Mesenchymal stem cell (in vitro differentiated cells and primary cell): ENCODE measurements around the gene WDR83. TPM values are rescaled to one million over a fixed set of nuclear protein-coding genes. Genes with fewer than 3 reads are reported as not detected.
"Not testable (repeated sequence)": the region's sequence is repeated elsewhere in the genome, so short reads cannot be mapped to it uniquely, and the experiment has no call there.

Experiments
- DNase-seq: peaks from one replicate; pipeline ENCODE4 v3.0.0-alpha.2; 2013
- H2AFZ ChIP-seq: one replicate; pipeline ENCODE4 v1.6.1; 2013; ENCODE audit warnings: low read depth, mild to moderate bottlenecking, control low read depth, inconsistent platforms, low read length, moderate library complexity
- H2AK5ac ChIP-seq: 2 replicates; pipeline ENCODE4 v1.6.1; 2013; ENCODE audit warnings: low read length, moderate library complexity, mild to moderate bottlenecking, inconsistent platforms; ENCODE audit not compliant: severe bottlenecking
- H2BK120ac ChIP-seq: one replicate; pipeline ENCODE4 v1.6.1; 2013; ENCODE audit warnings: low read depth, mild to moderate bottlenecking, inconsistent platforms, low read length, moderate library complexity
- H2BK12ac ChIP-seq, 2 experiments: one replicate each; pipeline ENCODE4 v1.6.1; 2013; ENCODE audit warnings: inconsistent platforms in 2 of 2, low read length in 2 of 2, mild to moderate bottlenecking in 2 of 2, moderate library complexity in 2 of 2, control low read depth in 1 of 2
- H2BK15ac ChIP-seq: one replicate; pipeline ENCODE4 v1.6.1; 2013; ENCODE audit warnings: mild to moderate bottlenecking, low read depth, inconsistent platforms; ENCODE audit not compliant: poor library complexity, severe bottlenecking
- H2BK5ac ChIP-seq: 2 replicates; pipeline ENCODE4 v1.6.1; 2013; ENCODE audit warnings: low read depth, mild to moderate bottlenecking, low read length, control low read depth, inconsistent platforms; ENCODE audit not compliant: poor library complexity, severe bottlenecking
- H3K14ac ChIP-seq, 2 experiments: one replicate each; pipeline ENCODE4 v1.6.1; 2013; ENCODE audit warnings: inconsistent platforms in 2 of 2, low read length in 2 of 2, control low read depth in 1 of 2, mild to moderate bottlenecking in 1 of 2, moderate library complexity in 1 of 2
- H3K18ac ChIP-seq, 2 experiments: one replicate each; pipeline ENCODE4 v1.6.1; 2013; ENCODE audit warnings: inconsistent platforms in 2 of 2, low read length in 2 of 2, control low read depth in 1 of 2, low read depth in 1 of 2, mild to moderate bottlenecking in 1 of 2
- H3K23ac ChIP-seq, 2 experiments: one replicate each; pipeline ENCODE4 v1.6.1; 2013; ENCODE audit warnings: inconsistent platforms in 2 of 2, low read length in 2 of 2, mild to moderate bottlenecking in 2 of 2, moderate library complexity in 2 of 2, control low read depth in 1 of 2
- H3K27ac ChIP-seq: 2 replicates; pipeline ENCODE4 v1.5.1; 2013; ENCODE audit warnings: mild to moderate bottlenecking, moderate library complexity, low read length, control low read depth, inconsistent platforms; ENCODE audit not compliant: poor library complexity, severe bottlenecking
- H3K27me3 ChIP-seq, 2 experiments: 2 replicates each; pipeline versions ENCODE4 v1.6.1 to v1.7.0; 2013; ENCODE audit warnings: low read length in 2 of 2, mild to moderate bottlenecking in 2 of 2, moderate library complexity in 2 of 2, control low read depth in 1 of 2, inconsistent platforms in 1 of 2; ENCODE audit not compliant: control insufficient read depth in 1 of 2, insufficient read depth in 1 of 2
- H3K36me3 ChIP-seq, 2 experiments: 2 replicates each; pipeline versions ENCODE4 v1.6.1 to v1.7.0; 2013; ENCODE audit warnings: low read length in 2 of 2, control low read depth in 1 of 2, inconsistent platforms in 1 of 2, low read depth in 1 of 2, mild to moderate bottlenecking in 1 of 2; ENCODE audit not compliant: insufficient read depth in 2 of 2, control insufficient read depth in 1 of 2
- H3K4ac ChIP-seq, 2 experiments: one replicate each; pipeline ENCODE4 v1.6.1; 2013; ENCODE audit warnings: inconsistent platforms in 2 of 2, low read length in 2 of 2, mild to moderate bottlenecking in 2 of 2, moderate library complexity in 2 of 2, control low read depth in 1 of 2, low read depth in 1 of 2
- H3K4me1 ChIP-seq: 2 replicates; pipeline ENCODE4 v1.6.1; 2013; ENCODE audit warnings: low read depth, low read length, control low read depth; ENCODE audit not compliant: control insufficient read depth, insufficient read depth
- H3K4me2 ChIP-seq: 2 replicates; pipeline ENCODE4 v1.6.1; 2013; ENCODE audit warnings: low read length, mild to moderate bottlenecking, inconsistent platforms; ENCODE audit not compliant: poor library complexity, severe bottlenecking
- H3K4me3 ChIP-seq, 2 experiments: 2 replicates each; pipeline versions ENCODE4 v1.5.1 to v1.7.0; 2013; ENCODE audit warnings: low read length in 2 of 2, mild to moderate bottlenecking in 2 of 2, control low read depth in 1 of 2, low read depth in 1 of 2; ENCODE audit not compliant: insufficient read depth in 1 of 2
- H3K79me1 ChIP-seq: replicated peaks from 2 replicates; pipeline ENCODE4 v1.6.1; 2013; ENCODE audit warnings: mild to moderate bottlenecking, control low read depth, low read length, inconsistent platforms; ENCODE audit not compliant: poor library complexity, severe bottlenecking
- H3K9ac ChIP-seq: 2 replicates; pipeline ENCODE4 v1.7.0; 2013; ENCODE audit warnings: mild to moderate bottlenecking, low read length, moderate library complexity
- H3K9me3 ChIP-seq: 2 replicates; pipeline ENCODE4 v1.7.0; 2013; ENCODE audit warnings: mild to moderate bottlenecking, low read length; ENCODE audit not compliant: control insufficient read depth
- H4K8ac ChIP-seq: one replicate; pipeline ENCODE4 v1.6.1; 2013; ENCODE audit warnings: inconsistent platforms, mild to moderate bottlenecking, low read length, moderate library complexity
- H4K91ac ChIP-seq: one replicate; pipeline ENCODE4 v1.6.1; 2013; ENCODE audit warnings: mild to moderate bottlenecking, low read length, inconsistent platforms
- WGBS: methylation state at CpG from one replicate; pipeline ENCODE4 v1.1.7; 2013; ENCODE audit warnings: mixed read lengths; 5-methylcytosine and 5-hydroxymethylcytosine counted together
- polyA plus RNA-seq, 2 experiments: library from polyadenylated mRNA; stranded (reverse); fragments of 200-250 nt; gene quantifications; one replicate each; pipeline ENCODE4 v1.2.3, GENCODE V29; 2013

The WDR83 gene
- polyA plus RNA-seq (2013, experiment 1 of 2), result 5.0 TPM
- polyA plus RNA-seq (2013, experiment 2 of 2), result 4.7 TPM

DNA sequence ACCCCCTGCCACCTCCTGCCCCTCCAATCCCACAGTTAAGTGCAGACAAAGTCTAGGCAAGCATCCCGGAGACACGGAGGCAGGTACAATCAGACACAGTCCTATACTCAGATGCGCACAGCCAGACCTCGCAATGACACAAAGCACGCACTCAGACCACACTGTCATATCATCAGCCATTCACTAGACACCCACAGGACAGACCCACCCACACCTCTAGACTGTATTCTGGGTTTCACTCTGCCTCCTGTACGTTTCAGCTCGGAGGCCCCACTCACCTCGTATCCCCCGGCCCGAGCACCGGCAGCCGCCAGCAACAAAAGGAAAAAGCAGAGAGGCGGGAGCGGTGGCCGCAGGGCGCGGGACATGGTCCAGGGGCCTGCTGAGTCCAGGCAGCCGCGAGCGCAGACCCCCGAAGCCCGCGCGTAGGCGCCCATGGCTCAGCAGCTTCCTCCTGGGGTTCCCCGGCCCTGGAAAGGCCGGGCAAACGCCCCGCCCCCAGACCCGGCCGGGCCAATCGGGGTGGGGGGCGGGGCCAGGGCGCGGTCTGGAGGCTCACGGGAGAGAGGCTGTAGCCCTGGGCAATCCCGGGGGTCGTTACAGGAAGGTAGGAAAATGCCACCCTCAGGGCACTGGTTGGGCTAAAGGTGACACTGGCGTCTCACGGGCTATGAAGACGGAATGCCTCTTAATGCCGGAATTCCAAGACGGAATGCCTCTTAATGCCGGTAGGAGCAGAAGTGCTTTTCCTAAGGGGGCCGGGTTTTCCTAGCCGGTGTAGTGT lies at the start of gene WDR83, which contains the start of gene MAN2B1:
Gene WDR83, plus strand, starts transcription at position 543 of the 784 bp plus-strand sequence. CDS start 2,984 bp downstream, outside the sequence.
Gene MAN2B1, minus strand, starts transcription at position 478 of the 784 bp plus-strand sequence. Its CDS starts 41 bp downstream, at position 437.
- Histone ChIP-seq H3K23ac (peak within 1 kb of the TSS in 1 of 2 experiments; percentile 47), H2BK12ac (peak within 1 kb of the TSS in 1 of 2 experiments; percentile 32), H4K8ac (peak within 1 kb of the TSS; percentile 87), H3K4me2 (peak within 1 kb of the TSS; percentile 89), H3K4me3 (peak within 1 kb of the TSS; percentile 85 to 97), H3K14ac (peak within 1 kb of the TSS in 1 of 2 experiments; percentile 89), H2BK15ac (no peak within 1 kb of the TSS), H2BK120ac (no peak within 1 kb of the TSS), H4K91ac (peak within 1 kb of the TSS; percentile 43), H3K9ac (peak within 1 kb of the TSS; percentile 99), H3K9me3 (no peaks in the 10 kb centered on the region), H2AFZ (peak within 1 kb of the TSS; percentile 93), H3K4me1 (peaks cover 32% of the 10 kb centered on the region), H2AK5ac (no peak within 1 kb of the TSS), H3K4ac (peak within 1 kb of the TSS in 1 of 2 experiments; percentile 52), H3K27ac (no peak within 1 kb of the TSS), H3K27me3 (no peaks in the 10 kb centered on the region), H3K36me3 (peaks cover 42 to 51% of the 10 kb centered on the region in 2 experiments), H3K18ac (peak within 1 kb of the TSS; percentile 76 to 79), H3K79me1 (peaks cover 48% of the 10 kb centered on the region), H2BK5ac (no peak within 1 kb of the TSS)
- peak; percentile 87 for DNase-seq
- WGBS, result 5% methylated on average over 46 of the region's 46 CpGs

DNA sequence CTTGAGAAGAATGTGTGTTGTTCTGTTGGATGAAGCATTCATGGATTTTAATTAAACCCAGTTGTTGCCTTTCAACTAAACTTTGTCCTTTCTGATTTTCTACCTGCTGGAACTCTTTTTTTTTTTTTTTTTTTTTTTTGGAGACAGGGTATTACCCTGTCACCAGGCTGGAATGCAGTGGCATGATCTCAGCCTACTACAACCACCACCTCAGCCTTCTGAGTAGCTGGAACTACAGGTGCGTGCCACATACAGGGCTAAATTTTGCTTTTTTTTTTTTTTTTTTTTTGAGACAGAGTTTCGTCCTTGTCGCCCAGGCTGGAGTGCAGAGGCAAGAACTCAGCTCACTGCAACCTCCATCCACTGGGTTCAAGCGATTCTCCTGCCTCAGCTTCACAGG lies 49.0 kb upstream of the WDR83 start:
- H2AFZ ChIP-seq, result no peak overlapping the region
- no peak overlapping the region for H2BK120ac ChIP-seq
- H3K27ac ChIP-seq, result no peak overlapping the region
- H3K79me1 ChIP-seq, result no peaks in the 10 kb centered on the region
- H2BK12ac ChIP-seq, result no peak overlapping the region
- H3K4me3 ChIP-seq, result no peak overlapping the region
- no peak overlapping the region for H4K8ac ChIP-seq
- H3K14ac ChIP-seq, result no peak overlapping the region
- H4K91ac ChIP-seq, result no peak overlapping the region
- H3K9ac ChIP-seq, result no peak overlapping the region
- WGBS, result 96% methylated on average over 4 of the region's 4 CpGs
- no peak overlapping the region for H2BK5ac ChIP-seq
- peaks cover 40 to 41% of the 10 kb centered on the region in 2 experiments for H3K36me3 ChIP-seq
- no peak overlapping the region for H3K4me2 ChIP-seq
- H2AK5ac ChIP-seq, result no peak overlapping the region
- peaks cover 3% of the 10 kb centered on the region for H3K4me1 ChIP-seq
- H2BK15ac ChIP-seq, result no peak overlapping the region
- no peak overlapping the region for H3K4ac ChIP-seq
- no peak overlapping the region for H3K18ac ChIP-seq
- no peak overlapping the region for H3K23ac ChIP-seq
- H3K9me3 ChIP-seq, result peaks cover 7% of the 10 kb centered on the region
- H3K27me3 ChIP-seq, result no peaks in the 10 kb centered on the region
- no peak for DNase-seq

- not testable (repeated sequence) for H4K8ac ChIP-seq, H2BK5ac ChIP-seq, H2BK120ac ChIP-seq, H3K4ac ChIP-seq, H4K91ac ChIP-seq, H2AK5ac ChIP-seq, H3K23ac ChIP-seq, H2AFZ ChIP-seq, H3K79me1 ChIP-seq, H3K27ac ChIP-seq, H3K4me3 ChIP-seq, H3K9ac ChIP-seq, H3K27me3 ChIP-seq, H2BK15ac ChIP-seq, H3K4me1 ChIP-seq, H2BK12ac ChIP-seq, H3K18ac ChIP-seq, H3K14ac ChIP-seq, DNase-seq, H3K4me2 ChIP-seq
- 94% methylated on average over 5 of the region's 26 CpGs for WGBS
- Histone ChIP-seq H3K9me3 (peaks cover 39% of the 10 kb centered on the region), H3K36me3 (peaks cover 47 to 51% of the 10 kb centered on the region in 2 experiments)
Observed at GRCh38 chr19:12621253-12622024, 45.2 kb upstream of the WDR83 start.
